K562 (cell line): ENCODE measurements around the gene NOTO. TPM values are rescaled to one million over a fixed set of nuclear protein-coding genes. Genes with fewer than 3 reads are reported as not detected.

Source experiments
- CCAR2 ChIP-seq: fragments of 200-400 bp; formaldehyde crosslinking; IDR thresholded peaks from 2 replicates; pipeline ENCODE4 v1.6.1; 2017; ENCODE audit warnings: mild to moderate bottlenecking, low read depth, low read length
- CHD2 ChIP-seq: IDR thresholded peaks from 2 replicates; pipeline ENCODE4 v1.6.1; 2011; ENCODE audit warnings: low read depth, low read length
- CREB1 ChIP-seq, 2 experiments: sonication (generic) in 1 of 2; formaldehyde crosslinking in 1 of 2; IDR thresholded peaks; 2 replicates each; pipeline versions ENCODE4 v1.6.1 to v1.8.0; 2012 to 2022; ENCODE audit warnings: inconsistent platforms in 1 of 2, mild to moderate bottlenecking in 1 of 2, missing genetic modification reagents in 1 of 2, moderate library complexity in 1 of 2
- HDAC1 ChIP-seq, 2 experiments: fragments of 450-650 bp; IDR thresholded peaks; 2 replicates each; pipeline ENCODE4 v1.6.1; 2016 to 2017; ENCODE audit warnings: inconsistent platforms in 1 of 2, mild to moderate bottlenecking in 1 of 2, moderate library complexity in 1 of 2
- HNRNPK ChIP-seq: fragments of 200-400 bp; formaldehyde crosslinking; IDR thresholded peaks from one replicate; pipeline ENCODE4 v1.6.1; 2018; ENCODE audit warnings: mild to moderate bottlenecking, low read depth, low read length; ENCODE audit not compliant: poor library complexity, severe bottlenecking
- MAFK ChIP-seq: IDR thresholded peaks from 2 replicates; pipeline ENCODE4 v1.6.1; 2011; ENCODE audit warnings: low read length, improper control_type of control experiment
- NCOA2 ChIP-seq, 2 experiments: fragments of 450-650 bp; IDR thresholded peaks; 2 replicates each; pipeline ENCODE4 v1.6.1; 2018; ENCODE audit warnings: mild to moderate bottlenecking in 2 of 2, moderate library complexity in 1 of 2; ENCODE audit not compliant: partially characterized antibody in 2 of 2
- PCBP2 ChIP-seq: fragments of 200-400 bp; formaldehyde crosslinking; IDR thresholded peaks from 2 replicates; pipeline ENCODE4 v1.6.1; 2018; ENCODE audit warnings: low read length, low read depth, mild to moderate bottlenecking, moderate library complexity; ENCODE audit not compliant: poor library complexity, severe bottlenecking
- RHOXF2B ChIP-seq: fragments of 250-450 bp; sonication (Bioruptor Pico); conservative IDR thresholded peaks from 2 replicates; pipeline ENCODE4 v1.5.1; 2021
- TCF3 ChIP-seq: sonication (generic); formaldehyde crosslinking; IDR thresholded peaks from 2 replicates; pipeline ENCODE4 v1.4.0; 2020; ENCODE audit warnings: mild to moderate bottlenecking, missing genetic modification reagents
- U2AF2 ChIP-seq: fragments of 200-400 bp; formaldehyde crosslinking; optimal IDR thresholded peaks from 2 replicates; pipeline ENCODE3; 2017; ENCODE audit warnings: low read depth, mild to moderate bottlenecking, low read length
- ZBTB7A ChIP-seq: IDR thresholded peaks from 2 replicates; pipeline ENCODE4 v1.6.1; 2011; ENCODE audit warnings: low read depth, mild to moderate bottlenecking, low read length, moderate library complexity, borderline replicate concordance; ENCODE audit not compliant: control insufficient read depth
- ZKSCAN1 ChIP-seq: fragments of 150-350 bp; IDR thresholded peaks from 2 replicates; pipeline ENCODE4 v1.6.1; 2016; ENCODE audit warnings: low read depth, low read length
- ZNF143 ChIP-seq: sonication (generic); formaldehyde crosslinking; IDR thresholded peaks from 2 replicates; pipeline ENCODE4 v1.9.0; 2022; ENCODE audit warnings: mild to moderate bottlenecking, missing genetic modification reagents
- ZNF311 ChIP-seq: fragments of 250-450 bp; sonication (Bioruptor Pico); IDR thresholded peaks from 2 replicates; pipeline ENCODE4 v1.4.0; 2020; ENCODE audit warnings: mild to moderate bottlenecking, moderate library complexity
- ZNF668 ChIP-seq: fragments of 250-450 bp; sonication (Bioruptor Pico); IDR thresholded peaks from 2 replicates; pipeline ENCODE4 v1.8.0; 2022; ENCODE audit warnings: mild to moderate bottlenecking, inconsistent platforms
- polyA plus RNA-seq, 8 experiments: library from polyadenylated mRNA; depleted of rRNA in 4 of 8; stranded (reverse) in 5 of 8; unstranded in 3 of 8; fragments of >200 nt; fragmentation: Nextera tagmentation in 2 of 8; fragmentation: Illumina TruSeq in 1 of 8; extraction: Ambion mirVana in 2 of 8; extraction: Trizol in 1 of 8; gene quantifications; 2 replicates each; pipeline versions ENCODE4 v1.2.1 to v1.2.3, GENCODE V29; 2011 to 2014; ENCODE audit warnings: inconsistent platforms in 1 of 8, missing spikeins in 1 of 8
- total RNA-seq, 7 experiments: library from RNA; depleted of rRNA in 6 of 7; stranded (reverse); fragments of >200 nt in 6 of 7; fragmentation: Illumina TruSeq in 2 of 7; extraction: Trizol in 2 of 7; gene quantifications; 2 replicates each; pipeline versions ENCODE4 v1.2.1 to v1.2.3, GENCODE V29; 2011 to 2021; ENCODE audit warnings: low replicate concordance in 1 of 7
- TF ChIP-seq, protein P1 (sequence below): fragments of 250-450 bp; sonication (Bioruptor Pico); IDR thresholded peaks from 2 replicates; pipeline ENCODE4 v1.4.0; 2020; ENCODE audit warnings: mild to moderate bottlenecking, moderate library complexity, borderline replicate concordance
- TF ChIP-seq, protein P2 (sequence below): sonication (generic); formaldehyde crosslinking; IDR thresholded peaks from 2 replicates; pipeline ENCODE4 v1.8.1; 2023; ENCODE audit warnings: mild to moderate bottlenecking, missing genetic modification reagents
- TF ChIP-seq, protein P3 (sequence below): fragments of 450-650 bp; formaldehyde crosslinking; IDR thresholded peaks from 2 replicates; pipeline ENCODE4 v1.4.0; 2020; ENCODE audit warnings: mild to moderate bottlenecking, moderate library complexity
- TF ChIP-seq, protein P4 (sequence below): sonication (generic); formaldehyde crosslinking; IDR thresholded peaks from 2 replicates; pipeline ENCODE4 v1.8.1; 2022; ENCODE audit warnings: missing genetic modification reagents

NOTO gene
- total and polyA plus RNA-seq, 9 of the 15 experiments (the other 6 are each of a cell fraction or from before 2014, with no cell fraction given) = not detected

DNA sequence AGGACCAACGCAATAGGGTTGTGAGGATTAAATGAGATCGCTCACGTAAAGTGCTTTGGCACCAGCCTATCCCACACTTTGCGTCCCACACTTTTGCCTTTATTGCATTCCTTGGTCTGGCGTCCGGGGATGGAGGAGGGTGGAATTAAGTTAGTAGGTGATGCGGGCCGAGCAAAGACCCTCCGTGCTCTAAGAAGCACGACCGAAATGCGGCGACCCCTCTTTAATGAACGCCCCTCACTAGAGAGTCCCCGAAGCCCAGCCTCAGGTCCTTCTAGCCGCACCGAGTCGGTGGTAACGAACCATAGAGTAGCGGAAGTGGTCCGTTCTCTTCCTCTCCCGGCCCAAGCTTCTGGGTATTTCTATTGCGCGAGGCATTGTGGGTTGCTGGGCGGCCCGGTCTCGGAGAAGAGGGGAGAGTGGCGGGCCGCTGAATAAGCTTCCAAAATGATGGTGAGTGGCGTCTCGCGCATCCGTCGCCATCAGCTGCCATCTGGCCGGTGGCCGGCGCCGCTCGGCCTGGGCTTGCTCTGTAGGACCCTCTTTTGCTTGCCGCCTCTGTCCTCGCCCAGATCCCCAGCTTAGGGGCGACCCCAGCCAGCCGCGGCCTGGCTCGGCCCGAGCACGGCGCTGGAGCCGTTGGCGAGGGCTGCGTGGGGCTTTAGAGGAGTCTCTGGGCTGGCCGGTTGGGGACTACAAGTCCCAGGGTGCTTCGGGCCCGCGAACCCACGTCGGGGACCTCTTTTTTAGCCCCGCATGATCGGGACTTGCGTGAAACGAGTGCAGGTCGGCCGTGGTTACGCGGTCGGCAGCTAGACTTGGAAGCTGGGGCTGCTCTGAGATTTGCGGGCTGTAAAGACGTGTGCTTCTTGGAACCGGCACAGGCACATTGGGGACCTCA, 31.8 kb downstream of the NOTO start, which contains the start of gene CCT7 (continued):
- no peak for TF ChIP-seq CREB1 (IDR thresholded peaks at IDR 0.05)
- TF ChIP-seq CREB1 (CRISPR knock-in tag; IDR thresholded peaks at IDR 0.05) = no peak
- TF ChIP-seq ZNF311 (CRISPR knock-in tag) = no peak
- TF ChIP-seq HDAC1 (IDR thresholded peaks at IDR 0.05) = peak in 1 of 2 experiments; percentile 13; a peak in 1 of 4 replicates
- TF ChIP-seq HNRNPK = no peak
- TF ChIP-seq PCBP2 = no peak
- no peak for TF ChIP-seq NCOA2 (IDR thresholded peaks at IDR 0.05; ENCODE audit: partially characterized antibody in 2 of 2)
- TF ChIP-seq, protein P1, sequence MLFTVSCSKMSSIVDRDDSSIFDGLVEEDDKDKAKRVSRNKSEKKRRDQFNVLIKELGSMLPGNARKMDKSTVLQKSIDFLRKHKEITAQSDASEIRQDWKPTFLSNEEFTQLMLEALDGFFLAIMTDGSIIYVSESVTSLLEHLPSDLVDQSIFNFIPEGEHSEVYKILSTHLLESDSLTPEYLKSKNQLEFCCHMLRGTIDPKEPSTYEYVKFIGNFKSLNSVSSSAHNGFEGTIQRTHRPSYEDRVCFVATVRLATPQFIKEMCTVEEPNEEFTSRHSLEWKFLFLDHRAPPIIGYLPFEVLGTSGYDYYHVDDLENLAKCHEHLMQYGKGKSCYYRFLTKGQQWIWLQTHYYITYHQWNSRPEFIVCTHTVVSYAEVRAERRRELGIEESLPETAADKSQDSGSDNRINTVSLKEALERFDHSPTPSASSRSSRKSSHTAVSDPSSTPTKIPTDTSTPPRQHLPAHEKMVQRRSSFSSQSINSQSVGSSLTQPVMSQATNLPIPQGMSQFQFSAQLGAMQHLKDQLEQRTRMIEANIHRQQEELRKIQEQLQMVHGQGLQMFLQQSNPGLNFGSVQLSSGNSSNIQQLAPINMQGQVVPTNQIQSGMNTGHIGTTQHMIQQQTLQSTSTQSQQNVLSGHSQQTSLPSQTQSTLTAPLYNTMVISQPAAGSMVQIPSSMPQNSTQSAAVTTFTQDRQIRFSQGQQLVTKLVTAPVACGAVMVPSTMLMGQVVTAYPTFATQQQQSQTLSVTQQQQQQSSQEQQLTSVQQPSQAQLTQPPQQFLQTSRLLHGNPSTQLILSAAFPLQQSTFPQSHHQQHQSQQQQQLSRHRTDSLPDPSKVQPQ (CRISPR knock-in tag) = no peak
- no peak for TF ChIP-seq CHD2
- TF ChIP-seq, protein P2, sequence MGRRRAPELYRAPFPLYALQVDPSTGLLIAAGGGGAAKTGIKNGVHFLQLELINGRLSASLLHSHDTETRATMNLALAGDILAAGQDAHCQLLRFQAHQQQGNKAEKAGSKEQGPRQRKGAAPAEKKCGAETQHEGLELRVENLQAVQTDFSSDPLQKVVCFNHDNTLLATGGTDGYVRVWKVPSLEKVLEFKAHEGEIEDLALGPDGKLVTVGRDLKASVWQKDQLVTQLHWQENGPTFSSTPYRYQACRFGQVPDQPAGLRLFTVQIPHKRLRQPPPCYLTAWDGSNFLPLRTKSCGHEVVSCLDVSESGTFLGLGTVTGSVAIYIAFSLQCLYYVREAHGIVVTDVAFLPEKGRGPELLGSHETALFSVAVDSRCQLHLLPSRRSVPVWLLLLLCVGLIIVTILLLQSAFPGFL (CRISPR knock-in tag) = no peak
- peak; percentile 66; the same call in 1 of the 2 replicates for TF ChIP-seq ZBTB7A
- TF ChIP-seq MAFK = no peak
- TF ChIP-seq ZKSCAN1 = peak; percentile 49; the same call in 1 of the 2 replicates
- TF ChIP-seq, protein P3, sequence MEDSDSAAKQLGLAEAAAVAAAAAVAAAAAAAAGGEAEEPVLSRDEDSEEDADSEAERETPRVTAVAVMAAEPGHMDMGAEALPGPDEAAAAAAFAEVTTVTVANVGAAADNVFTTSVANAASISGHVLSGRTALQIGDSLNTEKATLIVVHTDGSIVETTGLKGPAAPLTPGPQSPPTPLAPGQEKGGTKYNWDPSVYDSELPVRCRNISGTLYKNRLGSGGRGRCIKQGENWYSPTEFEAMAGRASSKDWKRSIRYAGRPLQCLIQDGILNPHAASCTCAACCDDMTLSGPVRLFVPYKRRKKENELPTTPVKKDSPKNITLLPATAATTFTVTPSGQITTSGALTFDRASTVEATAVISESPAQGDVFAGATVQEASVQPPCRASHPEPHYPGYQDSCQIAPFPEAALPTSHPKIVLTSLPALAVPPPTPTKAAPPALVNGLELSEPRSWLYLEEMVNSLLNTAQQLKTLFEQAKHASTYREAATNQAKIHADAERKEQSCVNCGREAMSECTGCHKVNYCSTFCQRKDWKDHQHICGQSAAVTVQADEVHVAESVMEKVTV = no peak
- no peak for TF ChIP-seq RHOXF2B (CRISPR knock-in tag)
- no peak for TF ChIP-seq U2AF2
- TF ChIP-seq, protein P4, sequence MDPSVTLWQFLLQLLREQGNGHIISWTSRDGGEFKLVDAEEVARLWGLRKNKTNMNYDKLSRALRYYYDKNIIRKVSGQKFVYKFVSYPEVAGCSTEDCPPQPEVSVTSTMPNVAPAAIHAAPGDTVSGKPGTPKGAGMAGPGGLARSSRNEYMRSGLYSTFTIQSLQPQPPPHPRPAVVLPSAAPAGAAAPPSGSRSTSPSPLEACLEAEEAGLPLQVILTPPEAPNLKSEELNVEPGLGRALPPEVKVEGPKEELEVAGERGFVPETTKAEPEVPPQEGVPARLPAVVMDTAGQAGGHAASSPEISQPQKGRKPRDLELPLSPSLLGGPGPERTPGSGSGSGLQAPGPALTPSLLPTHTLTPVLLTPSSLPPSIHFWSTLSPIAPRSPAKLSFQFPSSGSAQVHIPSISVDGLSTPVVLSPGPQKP (CRISPR knock-in tag) = no peak
- TF ChIP-seq TCF3 = no peak
- TF ChIP-seq CCAR2 = no peak
- TF ChIP-seq ZNF143 (CRISPR knock-in tag) = peak; percentile 79
- no peak for TF ChIP-seq ZNF668 (CRISPR knock-in tag)
